CD4-positive, CD25-positive, alpha-beta regulatory T cell (primary cell): ENCODE data around the gene SPDEF. TPM values are rescaled to one million over a fixed set of nuclear protein-coding genes. Genes with fewer than 3 reads are reported as not detected.

ENCODE experiments used
- ATAC-seq, 2 donors: fragments of 150-1000 bp; cut with Tn5 transposase; one replicate each; pipeline ENCODE4 v1.10.0; 2021; ENCODE audit warnings: low read depth in 2 of 2, moderate number of reproducible peaks in 2 of 2, moderate library complexity in 1 of 2
- DNase-seq, 3 donors: peaks; one replicate each; pipeline versions ENCODE4 v3.0.0 to v3.0.0-alpha.2; 2012 to 2022; ENCODE audit warnings: mixed read lengths in 1 of 3
- H3K27ac ChIP-seq: one replicate; pipeline ENCODE4 v1.7.0; 2013; ENCODE audit warnings: mild to moderate bottlenecking, low read length; ENCODE audit not compliant: insufficient read depth, poor library complexity, severe bottlenecking
- H3K27me3 ChIP-seq: one replicate; pipeline ENCODE4 v1.7.0; 2013; ENCODE audit warnings: low read length; ENCODE audit not compliant: control insufficient read depth, insufficient read depth
- H3K36me3 ChIP-seq: one replicate; pipeline ENCODE4 v1.7.0; 2013; ENCODE audit warnings: mild to moderate bottlenecking, low read length, moderate library complexity; ENCODE audit not compliant: control insufficient read depth, insufficient read depth
- H3K4me1 ChIP-seq: 2 replicates; pipeline ENCODE4 v1.7.0; 2013; ENCODE audit warnings: mild to moderate bottlenecking, low read length; ENCODE audit not compliant: insufficient read depth, control insufficient read depth, poor library complexity, severe bottlenecking
- H3K4me3 ChIP-seq: one replicate; pipeline ENCODE4 v1.7.0; 2013; ENCODE audit warnings: low read depth, mild to moderate bottlenecking, low read length, moderate library complexity
- H3K9me3 ChIP-seq, 2 experiments: 1 replicate in 1 of 2; 2 replicates in 1 of 2; pipeline ENCODE4 v1.7.0; 2013; ENCODE audit warnings: low read length in 2 of 2, mild to moderate bottlenecking in 1 of 2, moderate library complexity in 1 of 2; ENCODE audit not compliant: control insufficient read depth in 2 of 2
- H3K27ac Mint-ChIP-seq, 3 donors: one replicate each; pipeline ENCODE4 v1.8.0; 2020 to 2022; ENCODE audit warnings: mild to moderate bottlenecking in 3 of 3, mixed read lengths in 3 of 3, moderate library complexity in 2 of 3
- H3K27me3 Mint-ChIP-seq: one replicate; pipeline ENCODE4 v1.8.0; 2022; ENCODE audit warnings: mild to moderate bottlenecking, mixed read lengths
- H3K36me3 Mint-ChIP-seq: one replicate; pipeline ENCODE4 v1.8.0; 2020; ENCODE audit warnings: mixed read lengths
- H3K4me1 Mint-ChIP-seq, 4 donors: one replicate each; pipeline ENCODE4 v1.8.0; 2020 to 2022; ENCODE audit warnings: mixed read lengths in 4 of 4, mild to moderate bottlenecking in 1 of 4
- H3K4me3 Mint-ChIP-seq, 4 donors: one replicate each; pipeline ENCODE4 v1.8.0; 2020 to 2022; ENCODE audit warnings: mild to moderate bottlenecking in 4 of 4, mixed read lengths in 4 of 4, moderate library complexity in 3 of 4
- H3K9me3 Mint-ChIP-seq, 7 donors: one replicate each; pipeline ENCODE4 v1.8.0; 2020 to 2022; ENCODE audit warnings: mixed read lengths in 7 of 7, mild to moderate bottlenecking in 3 of 7, moderate library complexity in 2 of 7
- polyA plus RNA-seq, 4 donors: library from polyadenylated mRNA; unstranded; fragments of 300-500 nt; fragmentation: Illumina TruSeq; gene quantifications; one replicate each; pipeline ENCODE4 v1.2.3, GENCODE V29; 2021
- total RNA-seq: library from RNA; stranded (reverse); gene quantifications from one replicate; pipeline ENCODE4 v1.2.3, GENCODE V29; 2022

Gene SPDEF
- total and polyA plus RNA-seq, 5 donors from 2014 or later, result 0.35 TPM; not detected in 4

DNA sequence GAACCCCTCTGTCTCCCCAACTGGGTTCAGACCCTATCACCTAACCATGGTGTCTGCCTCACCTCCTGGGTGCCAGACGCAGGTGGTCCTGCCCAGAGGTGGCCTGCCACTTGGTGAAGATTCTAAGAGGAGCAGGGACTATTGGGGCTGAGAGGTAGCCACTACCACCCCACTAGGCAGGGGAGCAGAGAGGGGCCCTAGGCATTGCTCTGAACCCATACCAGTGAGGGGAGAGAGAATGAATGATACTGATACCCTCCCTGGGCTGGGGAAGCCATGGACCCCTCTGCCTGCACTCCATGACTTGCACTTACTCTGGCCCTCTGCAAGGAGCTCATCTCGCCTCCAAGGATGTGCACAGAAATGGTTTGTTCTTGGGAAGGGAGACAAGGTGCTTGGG, 31.7 kb upstream of the SPDEF start:
- H3K4me1 Mint-ChIP-seq, result peaks cover 5 to 19% (median 16%) of the 10 kb centered on the region in 4 donors
- H3K36me3 ChIP-seq, result peaks cover 44% of the 10 kb centered on the region
- peaks cover 7% of the 10 kb centered on the region for H3K4me1 ChIP-seq
- H3K27me3 ChIP-seq, result no peaks in the 10 kb centered on the region
- no peaks in the 10 kb centered on the region for H3K27me3 Mint-ChIP-seq
- H3K27ac Mint-ChIP-seq, result no peak overlapping the region
- H3K4me3 Mint-ChIP-seq, result no peak overlapping the region
- no peaks in the 10 kb centered on the region for H3K9me3 ChIP-seq
- H3K9me3 Mint-ChIP-seq, result no peaks in the 10 kb centered on the region
- ATAC-seq, result no peak
- no peak overlapping the region for H3K27ac ChIP-seq
- DNase-seq, result no peak
- H3K36me3 Mint-ChIP-seq, result peaks cover 6% of the 10 kb centered on the region
- no peak overlapping the region for H3K4me3 ChIP-seq

GRCh38 chr6:34587325-34587724, 31.2 kb upstream of the SPDEF start:
- Mint-ChIP-seq H3K9me3 (no peaks in the 10 kb centered on the region), H3K36me3 (peaks cover 6% of the 10 kb centered on the region), H3K4me3 (no peak overlapping the region), H3K27ac (no peak overlapping the region), H3K27me3 (no peaks in the 10 kb centered on the region), H3K4me1 (peaks cover 5 to 18% (median 15%) of the 10 kb centered on the region in 4 donors)
- H3K36me3 ChIP-seq, result peaks cover 43% of the 10 kb centered on the region
- H3K4me3 ChIP-seq, result no peak overlapping the region
- no peaks in the 10 kb centered on the region for H3K27me3 ChIP-seq
- H3K4me1 ChIP-seq, result peaks cover 4% of the 10 kb centered on the region
- ATAC-seq (no peak), DNase-seq (no peak)
- H3K27ac ChIP-seq, result no peak overlapping the region
- H3K9me3 ChIP-seq, result no peaks in the 10 kb centered on the region

GRCh38 chr6:34586327-34587040, 30.4 kb upstream of the SPDEF start:
- DNase-seq (no peak), ATAC-seq (no peak)
- Mint-ChIP-seq H3K4me1 (peaks cover 5 to 11% (median 9%) of the 10 kb centered on the region in 4 donors), H3K9me3 (no peaks in the 10 kb centered on the region), H3K27me3 (no peaks in the 10 kb centered on the region), H3K4me3 (no peak overlapping the region), H3K27ac (peak overlapping the region in 1 of 3 donors; percentile 71), H3K36me3 (peaks cover 6% of the 10 kb centered on the region)
- H3K4me1 ChIP-seq, result no peaks in the 10 kb centered on the region
- H3K36me3 ChIP-seq, result peaks cover 43% of the 10 kb centered on the region
- no peak overlapping the region for H3K27ac ChIP-seq
- H3K4me3 ChIP-seq, result no peak overlapping the region
- no peaks in the 10 kb centered on the region for H3K9me3 ChIP-seq
- H3K27me3 ChIP-seq, result no peaks in the 10 kb centered on the region

DNA sequence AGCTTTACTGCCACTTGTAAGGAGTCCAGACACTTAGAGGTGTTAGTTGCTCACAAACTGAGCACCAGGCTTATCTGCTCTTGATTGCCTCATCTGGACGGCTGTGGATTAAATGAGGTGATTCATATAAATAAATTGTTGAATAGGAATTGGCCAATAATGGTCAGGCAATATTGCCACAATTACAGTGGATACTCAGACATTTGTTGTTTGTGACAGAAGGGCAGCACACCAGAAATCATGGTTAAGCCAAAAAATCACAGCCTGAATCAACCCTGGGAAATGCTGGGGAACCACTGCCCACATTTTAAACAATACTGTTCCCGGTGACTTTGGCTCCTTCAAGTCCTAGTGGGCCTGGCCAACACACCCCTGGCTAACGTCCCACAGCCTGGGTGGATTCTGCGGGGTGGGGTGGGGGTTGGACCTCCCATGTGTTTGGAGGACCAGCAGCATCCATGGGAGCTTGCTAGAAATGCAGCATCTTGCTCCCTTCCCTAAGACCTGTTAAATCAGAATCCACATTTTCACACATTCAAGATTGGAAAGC, 29.5 kb upstream of the SPDEF start:
- peak overlapping the region; percentile 5 to 68 (median 64) for H3K27ac Mint-ChIP-seq
- Histone ChIP-seq H3K27ac (no peak overlapping the region), H3K27me3 (no peaks in the 10 kb centered on the region), H3K4me1 (no peaks in the 10 kb centered on the region), H3K9me3 (no peaks in the 10 kb centered on the region), H3K36me3 (peaks cover 41% of the 10 kb centered on the region), H3K4me3 (no peak overlapping the region)
- peaks cover 6% of the 10 kb centered on the region for H3K36me3 Mint-ChIP-seq
- H3K27me3 Mint-ChIP-seq, result no peaks in the 10 kb centered on the region
- DNase-seq, result no peak
- H3K9me3 Mint-ChIP-seq, result no peaks in the 10 kb centered on the region
- no peak for ATAC-seq
- peaks cover under 1 to 7% (median 5%) of the 10 kb centered on the region in 4 donors for H3K4me1 Mint-ChIP-seq
- H3K4me3 Mint-ChIP-seq, result no peak overlapping the region

DNA sequence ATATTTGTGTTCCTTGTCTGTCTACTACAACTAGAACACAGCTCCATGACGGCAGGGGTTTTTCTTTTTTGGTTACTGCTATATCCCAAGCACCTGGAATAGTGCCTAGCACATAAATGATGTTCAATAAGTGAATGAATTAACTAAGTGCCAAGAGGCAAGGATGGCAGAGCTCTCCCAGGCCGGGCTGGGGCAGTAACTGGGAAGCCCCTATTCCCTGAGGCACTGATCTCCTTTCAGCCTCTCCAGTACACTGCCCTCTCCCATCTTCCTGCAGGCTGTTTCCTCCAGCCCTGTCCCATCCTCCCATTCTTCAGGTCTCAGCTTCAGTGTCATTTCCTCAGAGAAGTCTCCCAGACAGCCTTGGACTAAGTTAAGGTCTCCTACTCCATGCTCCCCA, 29.0 kb upstream of the SPDEF start:
- Mint-ChIP-seq H3K9me3 (no peaks in the 10 kb centered on the region), H3K4me1 (peaks cover 0 to 5% (median 2%) of the 10 kb centered on the region in 4 donors), H3K27me3 (no peaks in the 10 kb centered on the region), H3K36me3 (peaks cover 6% of the 10 kb centered on the region), H3K27ac (peak overlapping the region; percentile 5 to 68 (median 64)), H3K4me3 (no peak overlapping the region)
- no peaks in the 10 kb centered on the region for H3K9me3 ChIP-seq
- H3K36me3 ChIP-seq, result peaks cover 36% of the 10 kb centered on the region
- H3K4me1 ChIP-seq, result no peaks in the 10 kb centered on the region
- no peak overlapping the region for H3K4me3 ChIP-seq
- DNase-seq (no peak), ATAC-seq (no peak)
- no peak overlapping the region for H3K27ac ChIP-seq
- no peaks in the 10 kb centered on the region for H3K27me3 ChIP-seq

DNA sequence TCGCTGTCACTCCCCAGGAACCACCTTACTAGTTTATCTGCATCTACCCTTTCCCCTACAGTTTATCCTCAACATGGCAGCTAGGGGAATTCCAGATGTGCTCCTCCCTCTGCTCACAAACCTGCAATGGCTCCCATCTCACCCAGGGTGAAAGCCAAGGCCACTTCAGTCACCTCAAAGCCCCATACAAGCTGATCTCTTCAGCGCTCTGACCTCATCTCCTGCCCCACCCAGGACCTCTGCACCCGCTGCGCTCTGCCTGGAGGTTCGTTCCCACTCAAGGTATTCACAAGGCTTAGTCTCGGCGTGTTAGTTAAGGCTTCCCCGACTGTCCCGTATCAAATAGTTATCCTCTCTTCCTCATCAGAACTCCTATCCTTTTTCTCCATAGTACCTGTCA, 28.6 kb upstream of the SPDEF start:
- H3K27me3 Mint-ChIP-seq, result no peaks in the 10 kb centered on the region
- no peak for DNase-seq

DNA sequence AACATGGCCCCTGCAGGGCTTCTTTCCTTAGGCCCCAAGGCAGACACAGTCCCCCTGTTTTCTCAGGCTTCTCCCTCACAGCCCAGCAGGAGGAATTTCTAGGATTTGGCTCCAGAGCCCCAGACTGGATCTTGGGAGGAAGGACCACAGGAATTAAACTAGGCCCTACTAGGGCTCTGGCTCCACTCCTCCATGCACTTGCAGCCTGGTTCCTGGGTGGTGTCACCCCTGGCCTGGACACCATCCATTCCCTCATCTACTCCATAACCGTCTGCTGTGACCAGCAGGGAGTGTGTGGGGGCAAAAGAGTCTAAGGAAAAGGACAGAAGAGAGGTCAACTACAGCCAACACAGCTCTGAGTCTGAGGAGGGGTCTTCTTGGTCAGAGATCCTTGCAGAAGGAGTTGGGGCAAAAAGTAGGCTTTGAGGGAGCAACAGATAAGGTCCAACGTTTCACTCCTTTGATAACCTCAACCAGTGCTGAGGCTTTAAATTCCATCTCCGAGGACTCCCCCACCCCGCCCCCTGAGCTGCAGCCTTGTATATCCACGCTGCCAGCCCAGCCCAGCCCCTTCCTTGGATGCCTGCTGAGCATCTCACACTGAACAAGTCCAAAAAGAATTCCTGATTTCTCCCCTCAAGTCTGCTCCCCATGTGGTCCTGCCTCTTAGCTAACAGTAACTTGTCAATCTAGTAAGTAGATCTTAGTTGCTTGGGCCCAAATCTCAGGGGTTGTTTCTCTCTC, 27.9 kb upstream of the SPDEF start:
- no peak for ATAC-seq
- Histone ChIP-seq H3K4me1 (no peaks in the 10 kb centered on the region), H3K9me3 (no peaks in the 10 kb centered on the region), H3K36me3 (peaks cover 26% of the 10 kb centered on the region), H3K27ac (no peak overlapping the region), H3K27me3 (no peaks in the 10 kb centered on the region), H3K4me3 (no peak overlapping the region)
- Mint-ChIP-seq H3K27me3 (no peaks in the 10 kb centered on the region), H3K4me3 (no peak overlapping the region), H3K4me1 (peaks cover 0 to 5% (median 2%) of the 10 kb centered on the region in 4 donors), H3K36me3 (no peaks in the 10 kb centered on the region), H3K27ac (peak overlapping the region; percentile 15 to 64 (median 61)), H3K9me3 (no peaks in the 10 kb centered on the region)
- DNase-seq, result no peak

More for the DNA sequence above, 28.6 kb upstream of the SPDEF start:
- no peaks in the 10 kb centered on the region for H3K9me3 Mint-ChIP-seq
- H3K9me3 ChIP-seq, result no peaks in the 10 kb centered on the region
- peaks cover 4% of the 10 kb centered on the region for H3K36me3 Mint-ChIP-seq
- H3K4me1 ChIP-seq, result no peaks in the 10 kb centered on the region
- no peak overlapping the region for H3K4me3 Mint-ChIP-seq
- H3K4me3 ChIP-seq, result no peak overlapping the region
- no peak for ATAC-seq
- H3K27me3 ChIP-seq, result no peaks in the 10 kb centered on the region
- H3K27ac ChIP-seq, result no peak overlapping the region
- H3K27ac Mint-ChIP-seq, result peak overlapping the region; percentile 15 to 64 (median 61)
- peaks cover 32% of the 10 kb centered on the region for H3K36me3 ChIP-seq
- peaks cover 0 to 5% (median 2%) of the 10 kb centered on the region in 4 donors for H3K4me1 Mint-ChIP-seq
